Calu3 (cell line): ENCODE results near the gene DBI. TPM values are rescaled to one million over a fixed set of nuclear protein-coding genes. Genes with fewer than 3 reads are reported as not detected.

Source experiments
- BruUV-seq: library from RNA; stranded (reverse); fragments of 400-500 nt; replicated peaks from 2 replicates; lab custom pipeline; 2021; lab: Mats Ljungman, UMichigan
- CTCF ChIA-PET: fragments of 300-600 bp; sonication (Branson Sonifier 250); formaldehyde crosslinking; loops from one replicate; lab custom pipeline; 2022; ENCODE audit warnings: antibody characterized with exemption; lab: Charles Lee
- DNase-seq: peaks from one replicate; pipeline ENCODE4 v3.0.0; 2022
- H3K27ac Mint-ChIP-seq: one replicate; pipeline ENCODE4 v1.8.0; 2022; ENCODE audit warnings: mixed read lengths; ENCODE audit not compliant: unreplicated experiment
- H3K27me3 Mint-ChIP-seq: one replicate; pipeline ENCODE4 v1.8.0; 2022; ENCODE audit warnings: mixed read lengths; ENCODE audit not compliant: unreplicated experiment
- H3K36me3 Mint-ChIP-seq: one replicate; pipeline ENCODE4 v1.8.0; 2022; ENCODE audit warnings: mild to moderate bottlenecking, moderate library complexity, mixed read lengths; ENCODE audit not compliant: insufficient read depth, unreplicated experiment
- H3K4me1 Mint-ChIP-seq: one replicate; pipeline ENCODE4 v1.8.0; 2022; ENCODE audit warnings: mild to moderate bottlenecking, low read depth, mixed read lengths; ENCODE audit not compliant: unreplicated experiment
- H3K4me3 Mint-ChIP-seq: one replicate; pipeline ENCODE4 v1.8.0; 2022; ENCODE audit warnings: mild to moderate bottlenecking, low read depth, moderate library complexity, mixed read lengths; ENCODE audit not compliant: unreplicated experiment
- H3K9me3 Mint-ChIP-seq: one replicate; pipeline ENCODE4 v1.8.0; 2022; ENCODE audit warnings: low read depth, mixed read lengths; ENCODE audit not compliant: unreplicated experiment
- CTCF ChIP-seq: fragments of 200-600 bp; IDR thresholded peaks from one replicate; pipeline ENCODE4 v1.8.0; 2022; ENCODE audit warnings: antibody characterized with exemption; ENCODE audit not compliant: unreplicated experiment
- intact Hi-C: fragments of 100-400 bp; cut with micrococcal nuclease; formaldehyde crosslinking; loops from one replicate; pipeline ENCODE4 v1.10.0; 2022; ENCODE audit not compliant: unreplicated experiment
- total RNA-seq: library from RNA; stranded (reverse); gene quantifications from 2 replicates; pipeline ENCODE4 v1.2.3, GENCODE V29; 2022

DBI gene
- total RNA-seq, 1 experiment from 2014 or later = 222 TPM

GRCh38 chr2:119360423-119360966 is 6.3 kb upstream of the DBI start:
- CTCF ChIA-PET = no interaction called here

GRCh38 chr2:119364798-119365197 is 2.0 kb upstream of the DBI start:
- Mint-ChIP-seq H3K9me3 (no peaks in the 10 kb centered on the region), H3K36me3 (peaks cover 38% of the 10 kb centered on the region), H3K4me3 (peak overlapping the region; percentile 60), H3K27ac (no peak overlapping the region), H3K27me3 (no peaks in the 10 kb centered on the region), H3K4me1 (peaks cover 23% of the 10 kb centered on the region)
- intact Hi-C loops = no loop called here
- no peak for TF ChIP-seq CTCF
- no peak for DNase-seq
- CTCF ChIA-PET = no interaction called here
- BruUV-seq = no TSS peak

More at GRCh38 chr2:119360423-119360966, 6.3 kb upstream of the DBI start:
- no TSS peak for BruUV-seq
- TF ChIP-seq CTCF = no peak
- Mint-ChIP-seq H3K27ac (no peak overlapping the region), H3K27me3 (no peaks in the 10 kb centered on the region), H3K36me3 (no peaks in the 10 kb centered on the region), H3K4me1 (peaks cover 17% of the 10 kb centered on the region), H3K4me3 (no peak overlapping the region), H3K9me3 (no peaks in the 10 kb centered on the region)
- DNase-seq = no peak
- intact Hi-C loops = no loop called here

GRCh38 chr2:119365436-119365835 is 1.3 kb upstream of the DBI start:
- TF ChIP-seq CTCF = no peak
- no peaks in the 10 kb centered on the region for H3K9me3 Mint-ChIP-seq
- H3K4me3 Mint-ChIP-seq = peak overlapping the region; percentile 60
- peaks cover 38% of the 10 kb centered on the region for H3K36me3 Mint-ChIP-seq
- BruUV-seq = no TSS peak
- intact Hi-C loops = no loop called here
- DNase-seq = no peak
- CTCF ChIA-PET = interaction anchor here (0.6 kb wide), 1 partner anchor 26 kb away, joined by 3 read pairs; no protein-coding TSS in a partner anchor
- peaks cover 23% of the 10 kb centered on the region for H3K4me1 Mint-ChIP-seq
- H3K27ac Mint-ChIP-seq = no peak overlapping the region
- no peaks in the 10 kb centered on the region for H3K27me3 Mint-ChIP-seq

- Mint-ChIP-seq H3K36me3 (peaks cover 38% of the 10 kb centered on the region), H3K27me3 (no peaks in the 10 kb centered on the region), H3K4me3 (peak overlapping the region; percentile 60), H3K9me3 (no peaks in the 10 kb centered on the region), H3K4me1 (peaks cover 23% of the 10 kb centered on the region), H3K27ac (peak overlapping the region; percentile 87)
- CTCF ChIA-PET = interaction anchor here (0.6 to 1.4 kb wide), 4 partner anchors 15 to 124 kb away, joined by 3 to 5 read pairs (median 3); no protein-coding TSS in a partner anchor
- TF ChIP-seq CTCF = no peak
- DNase-seq = no peak
- BruUV-seq = TSS peak; percentile 92
- intact Hi-C loops = no loop called here
Measured at GRCh38 chr2:119366161-119366648, 572 bp upstream of the DBI start.
